Mesendoderm (in vitro differentiated cells): ENCODE data around the gene UCHL1.

Experiments
- DNase-seq: peaks from one replicate; pipeline ENCODE4 v3.0.0; 2013
- H2AK5ac ChIP-seq: 2 replicates; pipeline ENCODE4 v1.6.1; 2013; ENCODE audit warnings: low read length, inconsistent platforms
- H2BK120ac ChIP-seq: 2 replicates; pipeline ENCODE4 v1.6.1; 2013; ENCODE audit warnings: low read depth, mild to moderate bottlenecking, low read length, moderate library complexity, mixed read lengths
- H2BK15ac ChIP-seq: replicated peaks from 2 replicates; pipeline ENCODE4 v1.6.1; 2013; ENCODE audit warnings: low read depth, mild to moderate bottlenecking, moderate library complexity
- H2BK5ac ChIP-seq: 2 replicates; pipeline ENCODE4 v1.6.1; 2013; ENCODE audit warnings: low read length, inconsistent platforms
- H3K18ac ChIP-seq: 2 replicates; pipeline ENCODE4 v1.6.1; 2013; ENCODE audit warnings: mild to moderate bottlenecking, low read length, mixed read lengths
- H3K23ac ChIP-seq: one replicate; pipeline ENCODE4 v1.6.1; 2013; ENCODE audit warnings: low read length
- H3K27ac ChIP-seq: 2 replicates; pipeline ENCODE4 v1.5.1; 2013; ENCODE audit warnings: low read depth, mild to moderate bottlenecking, inconsistent platforms, low read length, moderate library complexity
- H3K27me3 ChIP-seq: 2 replicates; pipeline ENCODE4 v1.6.1; 2013; ENCODE audit warnings: low read length, control low read depth, mild to moderate bottlenecking, inconsistent platforms; ENCODE audit not compliant: insufficient read depth, poor library complexity
- H3K36me3 ChIP-seq: 2 replicates; pipeline ENCODE4 v1.6.1; 2013; ENCODE audit warnings: low read length, inconsistent platforms; ENCODE audit not compliant: control insufficient read depth, insufficient read depth
- H3K4ac ChIP-seq: one replicate; pipeline ENCODE4 v1.6.1; 2013; ENCODE audit warnings: low read depth, mild to moderate bottlenecking, low read length, moderate library complexity
- H3K4me1 ChIP-seq: 2 replicates; pipeline ENCODE4 v1.6.1; 2013; ENCODE audit warnings: low read depth, low read length, inconsistent platforms; ENCODE audit not compliant: control insufficient read depth
- H3K4me2 ChIP-seq: 2 replicates; pipeline ENCODE4 v1.6.1; 2013; ENCODE audit warnings: low read length
- H3K4me3 ChIP-seq: 2 replicates; pipeline ENCODE4 v1.5.1; 2013; ENCODE audit warnings: mild to moderate bottlenecking, low read length
- H3K56ac ChIP-seq: one replicate; pipeline ENCODE4 v1.6.1; 2013; ENCODE audit warnings: low read length
- H3K79me1 ChIP-seq: 2 replicates; pipeline ENCODE4 v1.6.1; 2013; ENCODE audit warnings: low read length, inconsistent platforms
- H3K79me2 ChIP-seq: 2 replicates; pipeline ENCODE4 v1.6.1; 2013; ENCODE audit warnings: mild to moderate bottlenecking, low read length; ENCODE audit not compliant: control insufficient read depth, insufficient read depth
- H3K9ac ChIP-seq: 2 replicates; pipeline ENCODE4 v1.6.1; 2013; ENCODE audit warnings: low read length, inconsistent platforms
- H4K5ac ChIP-seq: one replicate; pipeline ENCODE4 v1.6.1; 2013; ENCODE audit warnings: low read length
- H4K8ac ChIP-seq: one replicate; pipeline ENCODE4 v1.6.1; 2013; ENCODE audit warnings: low read depth, mild to moderate bottlenecking, control low read depth, low read length, moderate library complexity
- WGBS: extraction: QIAGEN DNeasy Blood & Tissue Kit; methylation state at CpG from one replicate; pipeline ENCODE4 v1.1.7; 2013; ENCODE audit warnings: low lambda C conversion rate, missing lambda C conversion rate; ENCODE audit not compliant: insufficient coverage; ENCODE audit errors: extremely low coverage; 5-methylcytosine and 5-hydroxymethylcytosine counted together

UCHL1 gene

DNA sequence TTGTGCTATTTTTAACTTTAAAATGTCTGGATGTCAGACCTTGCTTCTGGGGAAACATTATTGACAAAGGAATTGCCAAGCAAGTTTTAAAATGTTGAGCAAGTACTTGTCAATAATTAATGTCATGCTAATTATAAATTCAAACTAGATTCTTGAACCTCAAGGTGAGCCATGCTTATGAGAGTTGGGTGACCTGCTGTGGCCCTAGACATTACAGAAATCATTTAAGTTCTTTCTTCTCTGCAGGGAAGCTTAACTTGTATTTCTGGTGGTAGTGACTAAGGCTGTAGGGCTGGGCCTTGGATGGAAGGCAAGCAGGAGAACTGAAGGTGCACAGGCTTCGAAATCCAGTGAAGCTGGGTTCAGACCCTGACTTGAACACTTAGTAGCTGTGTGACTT, 14.8 kb upstream of the UCHL1 start:
- Histone ChIP-seq H3K79me2 (no peaks in the 10 kb centered on the region), H4K8ac (no peak overlapping the region), H3K4ac (no peak overlapping the region), H3K27me3 (no peaks in the 10 kb centered on the region), H3K9ac (no peak overlapping the region), H3K18ac (no peak overlapping the region), H3K4me2 (no peak overlapping the region), H2BK15ac (no peak overlapping the region), H2AK5ac (no peak overlapping the region), H3K4me1 (no peaks in the 10 kb centered on the region), H3K23ac (no peak overlapping the region), H3K36me3 (no peaks in the 10 kb centered on the region), H3K27ac (no peak overlapping the region), H3K79me1 (no peaks in the 10 kb centered on the region), H2BK120ac (no peak overlapping the region), H4K5ac (no peak overlapping the region), H2BK5ac (no peak overlapping the region), H3K4me3 (no peak overlapping the region), H3K56ac (no peak overlapping the region)
- no peak for DNase-seq
- WGBS = no CpG with 5 or more reads among the region's 1 CpG

DNA sequence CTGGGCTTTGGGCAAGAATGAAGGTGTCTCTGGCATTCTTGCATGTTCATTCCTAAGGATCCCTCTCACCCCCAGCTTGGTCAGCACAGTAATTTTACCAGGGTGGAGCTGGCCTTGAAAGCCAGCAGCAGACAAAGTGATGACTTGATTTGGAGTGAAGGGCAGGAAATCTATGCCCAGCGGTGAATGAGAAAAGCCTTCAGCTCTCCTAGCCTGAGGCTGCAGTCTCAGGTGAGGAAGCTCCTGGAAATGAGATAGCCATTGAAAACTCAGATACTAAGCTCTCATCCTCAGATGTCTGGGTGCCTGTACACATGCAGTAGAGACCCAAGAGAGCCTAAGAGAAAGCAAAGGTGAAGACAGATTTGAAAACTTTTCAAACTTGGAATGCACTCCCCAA, 10.7 kb upstream of the UCHL1 start:
- H3K4me2 ChIP-seq = no peak overlapping the region
- H3K36me3 ChIP-seq = no peaks in the 10 kb centered on the region
- H4K8ac ChIP-seq = no peak overlapping the region
- no peaks in the 10 kb centered on the region for H3K27me3 ChIP-seq
- H2AK5ac ChIP-seq = no peak overlapping the region
- H3K27ac ChIP-seq = no peak overlapping the region
- H3K4ac ChIP-seq = no peak overlapping the region
- no peak overlapping the region for H3K56ac ChIP-seq
- H3K18ac ChIP-seq = no peak overlapping the region
- H2BK5ac ChIP-seq = no peak overlapping the region
- no peak overlapping the region for H4K5ac ChIP-seq
- DNase-seq = no peak
- H3K9ac ChIP-seq = no peak overlapping the region
- no peak overlapping the region for H2BK120ac ChIP-seq
- H3K4me3 ChIP-seq = no peak overlapping the region
- H3K79me2 ChIP-seq = no peaks in the 10 kb centered on the region
- no peak overlapping the region for H2BK15ac ChIP-seq
- no peaks in the 10 kb centered on the region for H3K4me1 ChIP-seq
- WGBS = no CpG with 5 or more reads among the region's 1 CpG
- no peak overlapping the region for H3K23ac ChIP-seq
- no peaks in the 10 kb centered on the region for H3K79me1 ChIP-seq

DNA sequence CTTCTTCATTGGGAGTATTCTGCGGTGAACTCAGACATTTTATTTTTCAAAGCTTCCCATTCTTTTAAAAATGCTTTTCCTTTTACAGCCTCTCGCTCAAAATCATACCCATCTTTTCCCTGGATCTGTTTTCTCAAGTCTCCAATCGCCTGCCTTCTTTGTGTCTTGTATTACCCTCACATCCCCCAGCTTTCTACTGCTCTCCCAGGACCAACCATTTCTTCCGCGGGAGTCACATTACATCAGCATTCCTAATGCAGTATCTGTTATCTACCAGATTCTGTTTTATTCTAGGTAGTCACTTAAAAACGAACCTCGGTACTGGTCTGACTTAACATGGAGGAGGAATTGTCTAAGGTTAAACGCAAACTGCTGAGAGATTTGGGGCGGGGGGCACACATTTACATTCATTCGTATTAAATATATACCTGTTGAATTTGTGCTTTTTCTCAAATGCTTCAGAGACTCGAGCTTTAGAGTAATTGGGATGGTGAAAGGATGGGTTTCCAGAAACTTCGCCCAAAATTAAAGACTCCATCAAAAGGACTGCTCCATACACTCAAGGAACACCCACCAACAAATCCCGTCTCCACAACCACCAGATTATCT, 493 bp upstream of the UCHL1 start:
- Histone ChIP-seq H3K4ac (no peak overlapping the region), H3K27ac (no peak overlapping the region), H2BK15ac (no peak overlapping the region), H3K36me3 (peaks cover 5% of the 10 kb centered on the region), H2BK120ac (no peak overlapping the region), H3K79me2 (peaks cover 28% of the 10 kb centered on the region), H2AK5ac (no peak overlapping the region), H4K8ac (no peak overlapping the region), H3K18ac (peak overlapping the region; percentile 20), H3K79me1 (peaks cover 5% of the 10 kb centered on the region), H3K56ac (peak overlapping the region; percentile 42), H3K4me2 (peak overlapping the region; percentile 31), H3K23ac (no peak overlapping the region), H3K27me3 (no peaks in the 10 kb centered on the region), H3K4me3 (peak overlapping the region; percentile 40), H2BK5ac (no peak overlapping the region), H3K4me1 (peaks cover 2% of the 10 kb centered on the region), H4K5ac (no peak overlapping the region), H3K9ac (peak overlapping the region; percentile 46)
- no CpG with 5 or more reads among the region's 13 CpGs for WGBS
- peak; percentile 82 for DNase-seq

DNA sequence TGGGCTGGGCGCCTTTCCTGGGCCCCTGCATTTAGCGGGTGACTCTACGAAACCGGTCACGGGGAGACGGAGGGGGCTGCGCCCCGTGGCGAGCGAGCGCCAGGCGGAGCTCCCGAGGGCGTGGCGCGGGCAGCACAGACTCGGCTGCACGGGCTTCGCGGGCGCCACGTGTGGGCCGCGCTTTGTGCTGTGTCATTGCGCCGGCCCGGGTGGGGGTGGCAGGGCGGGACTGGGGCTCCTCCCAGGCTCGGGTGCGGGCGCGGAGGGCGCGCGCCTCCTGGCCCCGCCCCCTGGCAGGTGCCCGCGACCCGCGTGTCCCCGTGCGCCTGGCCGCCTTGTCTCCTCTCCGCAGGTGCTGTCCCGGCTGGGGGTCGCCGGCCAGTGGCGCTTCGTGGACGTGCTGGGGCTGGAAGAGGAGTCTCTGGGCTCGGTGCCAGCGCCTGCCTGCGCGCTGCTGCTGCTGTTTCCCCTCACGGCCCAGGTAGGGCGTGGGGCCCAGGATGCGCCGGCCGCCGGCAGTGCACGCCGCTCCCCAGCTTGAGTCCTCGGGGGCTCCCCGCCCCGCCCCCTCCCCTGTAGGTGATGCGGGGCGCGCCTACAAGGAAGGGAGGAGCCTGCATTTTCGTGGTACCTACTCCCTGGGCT, 651 bp downstream of the UCHL1 start:
- Histone ChIP-seq H3K4ac (peak overlapping the region; percentile 83), H2BK5ac (no peak overlapping the region), H3K36me3 (peaks cover 7% of the 10 kb centered on the region), H2BK120ac (peak overlapping the region; percentile 9), H3K4me3 (peak overlapping the region; percentile 92), H3K23ac (no peak overlapping the region), H3K79me1 (peaks cover 5% of the 10 kb centered on the region), H3K79me2 (peaks cover 28% of the 10 kb centered on the region), H3K56ac (peak overlapping the region; percentile 93), H2AK5ac (no peak overlapping the region), H3K4me2 (peak overlapping the region; percentile 71), H3K27ac (peak overlapping the region; percentile 48), H4K8ac (no peak overlapping the region), H3K4me1 (peaks cover 2% of the 10 kb centered on the region), H2BK15ac (no peak overlapping the region), H3K9ac (peak overlapping the region; percentile 85), H3K27me3 (no peaks in the 10 kb centered on the region), H3K18ac (peak overlapping the region; percentile 44), H4K5ac (no peak overlapping the region)
- no CpG with 5 or more reads among the region's 69 CpGs for WGBS
- DNase-seq = peak; percentile 66

DNA sequence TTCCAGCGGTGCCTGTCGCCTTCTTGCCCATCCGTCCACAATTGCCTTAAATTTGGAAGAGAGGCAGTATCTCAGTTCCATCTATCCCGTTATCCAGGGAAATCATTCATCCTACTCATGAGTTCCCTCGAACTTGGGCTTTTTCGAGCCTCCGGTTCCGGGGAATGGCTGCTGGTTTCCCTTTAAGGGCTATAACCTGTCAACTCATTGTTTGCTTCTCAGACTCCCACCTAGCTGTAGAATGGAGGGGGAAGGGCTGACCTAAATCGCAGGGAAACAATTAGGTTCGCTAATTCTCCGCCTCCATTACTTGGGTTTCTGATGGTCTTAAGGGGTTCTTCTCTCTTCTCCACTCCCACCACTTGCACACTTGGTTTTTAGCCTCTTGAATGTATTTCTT, 1.2 kb downstream of the UCHL1 start:
- no CpG with 5 or more reads among the region's 11 CpGs for WGBS
- Histone ChIP-seq H2BK5ac (no peak overlapping the region), H3K27ac (peak overlapping the region; percentile 48), H4K8ac (no peak overlapping the region), H2AK5ac (no peak overlapping the region), H4K5ac (peak overlapping the region; percentile 6), H3K27me3 (no peaks in the 10 kb centered on the region), H2BK15ac (no peak overlapping the region), H3K4me3 (peak overlapping the region; percentile 92), H3K18ac (no peak overlapping the region), H3K79me2 (peaks cover 28% of the 10 kb centered on the region), H3K4me2 (peak overlapping the region; percentile 71), H3K79me1 (peaks cover 5% of the 10 kb centered on the region), H3K4me1 (peaks cover 2% of the 10 kb centered on the region), H3K56ac (peak overlapping the region; percentile 93), H3K23ac (no peak overlapping the region), H3K9ac (peak overlapping the region; percentile 85), H3K4ac (no peak overlapping the region), H3K36me3 (peaks cover 7% of the 10 kb centered on the region), H2BK120ac (no peak overlapping the region)
- peak; percentile 72 for DNase-seq
